ENCODE results near the gene AGMO.

AGMO gene

DNA sequence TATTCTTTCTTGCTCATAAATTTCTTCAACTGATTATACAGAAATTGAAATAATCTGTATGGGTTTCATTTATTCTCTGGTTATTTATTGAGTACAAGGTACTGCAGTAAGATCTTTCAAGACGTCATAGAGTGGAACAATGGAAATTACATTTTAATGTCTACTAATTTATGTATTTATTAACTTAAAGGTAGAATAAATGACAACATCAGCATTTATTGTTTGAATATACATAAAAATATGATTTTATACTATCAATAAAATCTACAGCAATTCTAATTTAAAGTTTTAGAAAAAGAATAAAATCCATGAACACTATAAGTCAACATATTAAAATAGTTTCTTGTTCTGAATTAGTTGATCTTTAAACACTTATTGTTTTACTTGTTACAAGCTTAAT, 158.5 kb downstream of the AGMO start:
- Histone ChIP-seq H3K27ac (no peak overlapping the region), H3K4me3 (ENCODE audit: low read depth, low read length) (no peak overlapping the region), H3K27me3 (ENCODE audit: insufficient read depth, low read depth, severe bottlenecking) (no peaks in the 10 kb centered on the region), H3K36me3 (no peaks in the 10 kb centered on the region), H3K9me3 (ENCODE audit: severe bottlenecking) (no peaks in the 10 kb centered on the region)
- no peak for DNase-seq
- TF ChIP-seq CTCF (IDR thresholded peaks at IDR 0.05; ENCODE audit: low read depth, low read length), result no peak

- no peaks in the 10 kb centered on the region for H3K9me3 ChIP-seq (ENCODE audit: severe bottlenecking)
- H3K27me3 ChIP-seq (ENCODE audit: insufficient read depth, low read depth, severe bottlenecking), result no peaks in the 10 kb centered on the region
- no peak for TF ChIP-seq CTCF (IDR thresholded peaks at IDR 0.05; ENCODE audit: low read depth, low read length)
- no peak overlapping the region for H3K27ac ChIP-seq
- no peaks in the 10 kb centered on the region for H3K36me3 ChIP-seq
- H3K4me3 ChIP-seq (ENCODE audit: low read depth, low read length), result no peak overlapping the region
- no peak for DNase-seq
These were observed 159.2 kb downstream of the AGMO start for GRCh38 chr7:15402436-15403136.

DNA sequence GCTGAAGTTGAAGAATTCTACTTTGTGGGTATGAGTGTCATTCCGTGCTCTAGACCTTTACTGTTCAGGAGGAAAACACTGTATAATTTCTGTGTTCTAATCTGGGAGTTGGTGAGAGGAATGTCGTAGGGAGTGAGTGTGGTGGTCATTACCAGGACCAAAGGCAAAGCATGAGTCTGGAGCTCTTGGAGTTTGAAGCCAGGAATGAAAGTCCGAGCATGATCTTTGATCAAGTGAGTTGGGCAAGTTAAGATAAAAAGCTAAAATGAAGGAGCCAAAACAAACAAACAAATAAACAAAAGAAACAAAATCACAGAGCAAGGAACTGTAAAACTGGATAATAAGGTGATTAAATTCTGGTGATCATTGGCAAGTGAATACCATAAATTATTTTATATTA, 161.4 kb downstream of the AGMO start:
- Histone ChIP-seq H3K36me3 (no peaks in the 10 kb centered on the region), H3K4me3 (ENCODE audit: low read depth, low read length) (no peak overlapping the region), H3K27me3 (ENCODE audit: insufficient read depth, low read depth, severe bottlenecking) (no peaks in the 10 kb centered on the region), H3K27ac (no peak overlapping the region), H3K9me3 (ENCODE audit: severe bottlenecking) (no peaks in the 10 kb centered on the region)
- no peak for TF ChIP-seq CTCF (IDR thresholded peaks at IDR 0.05; ENCODE audit: low read depth, low read length)
- DNase-seq, result no peak

DNA sequence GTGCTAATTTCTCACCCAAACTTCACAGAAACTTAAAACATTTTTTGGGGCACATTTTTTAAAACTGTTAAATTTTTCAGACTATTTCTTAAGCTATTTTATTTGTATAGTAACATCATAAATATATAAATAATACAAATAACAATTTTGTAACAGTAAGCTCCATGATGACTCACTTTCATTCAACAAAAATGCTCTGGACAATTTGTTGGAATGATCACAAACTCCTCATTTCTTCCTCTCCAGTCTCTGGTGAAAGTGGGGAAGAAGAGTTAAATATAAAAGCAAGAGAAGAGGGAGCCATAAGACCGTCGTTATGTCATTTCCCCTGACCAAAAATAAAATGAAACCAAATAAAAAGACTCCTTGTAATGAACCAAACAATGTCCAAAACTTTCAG, 162.4 kb downstream of the AGMO start:
- H3K27me3 ChIP-seq (ENCODE audit: insufficient read depth, low read depth, severe bottlenecking), result no peaks in the 10 kb centered on the region
- no peak for TF ChIP-seq CTCF (IDR thresholded peaks at IDR 0.05; ENCODE audit: low read depth, low read length)
- DNase-seq, result no peak
- H3K36me3 ChIP-seq, result no peaks in the 10 kb centered on the region
- no peaks in the 10 kb centered on the region for H3K9me3 ChIP-seq (ENCODE audit: severe bottlenecking)
- no peak overlapping the region for H3K27ac ChIP-seq
- H3K4me3 ChIP-seq (ENCODE audit: low read depth, low read length), result no peak overlapping the region

DNA sequence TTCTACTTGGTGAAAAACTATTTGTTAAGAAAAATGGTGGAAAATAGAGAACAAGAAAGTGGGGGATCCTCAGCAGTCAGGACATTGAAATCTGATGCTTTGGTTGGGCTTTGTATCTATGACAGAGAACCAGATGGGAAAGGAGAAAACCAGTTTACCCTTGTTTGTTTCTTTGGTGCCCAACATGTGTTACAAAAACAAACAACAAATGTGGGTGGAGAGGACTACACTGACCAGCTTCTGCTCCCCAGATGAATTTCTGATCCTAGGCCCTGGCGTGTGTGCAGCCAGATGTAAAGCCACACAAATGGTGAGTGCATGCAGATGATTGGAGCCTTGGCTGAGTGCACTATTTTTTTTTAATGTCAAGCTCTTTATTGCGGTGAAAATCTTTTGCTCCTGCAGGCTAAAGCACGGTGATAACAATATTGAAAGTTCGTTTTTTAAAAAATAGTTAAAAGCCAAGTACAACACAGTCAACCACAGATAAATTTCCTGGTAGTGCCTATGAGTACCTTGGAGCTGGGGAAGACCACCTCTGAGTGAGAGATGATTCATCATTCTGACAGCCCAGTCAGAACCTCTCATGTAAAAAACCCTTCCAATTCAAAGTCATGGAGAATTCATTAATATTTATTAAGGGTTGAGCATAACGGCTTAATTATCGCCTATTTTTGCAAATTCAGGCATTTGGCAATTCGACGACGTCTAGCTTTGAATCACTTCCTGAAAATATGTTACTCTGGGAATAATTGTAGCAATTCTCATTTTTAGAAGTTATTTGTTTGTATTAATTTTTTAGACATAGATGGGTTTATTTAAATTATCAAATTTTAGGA, 163.7 kb downstream of the AGMO start:
- H3K36me3 ChIP-seq, result no peaks in the 10 kb centered on the region
- no peak overlapping the region for H3K27ac ChIP-seq
- no peaks in the 10 kb centered on the region for H3K27me3 ChIP-seq (ENCODE audit: insufficient read depth, low read depth, severe bottlenecking)
- no peaks in the 10 kb centered on the region for H3K9me3 ChIP-seq (ENCODE audit: severe bottlenecking)
- no peak for TF ChIP-seq CTCF (IDR thresholded peaks at IDR 0.05; ENCODE audit: low read depth, low read length)
- H3K4me3 ChIP-seq (ENCODE audit: low read depth, low read length), result no peak overlapping the region
- DNase-seq, result no peak

All from WERI-Rb-1 (cell line).